Measurements from ENCODE around the gene LGMN. TPM values are rescaled to one million over a fixed set of nuclear protein-coding genes. Genes with fewer than 3 reads are reported as not detected.

LGMN gene
- total RNA-seq, 2 donors from 2014 or later: 89.7 to 119 TPM

DNA sequence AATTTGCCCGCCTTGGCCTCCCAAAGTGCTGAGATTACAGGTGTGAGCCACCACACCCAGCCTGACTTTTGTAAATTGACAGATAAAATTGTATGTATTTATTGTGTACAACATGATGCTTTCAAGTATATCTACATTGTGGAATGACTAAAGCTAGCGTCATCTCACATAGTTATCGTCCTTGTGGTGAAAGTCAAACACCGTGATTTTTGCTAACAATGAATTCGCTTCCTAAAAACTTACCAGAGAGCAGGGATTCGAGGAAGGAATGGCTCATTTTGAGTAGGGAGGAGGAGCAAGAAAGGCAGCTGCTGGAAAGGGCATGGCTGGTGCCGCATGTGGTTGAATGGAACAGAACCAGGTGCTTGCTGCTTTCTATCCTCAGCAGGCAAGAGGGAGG lies 85.4 kb downstream of the LGMN start:
- ATAC-seq: no peak

DNA sequence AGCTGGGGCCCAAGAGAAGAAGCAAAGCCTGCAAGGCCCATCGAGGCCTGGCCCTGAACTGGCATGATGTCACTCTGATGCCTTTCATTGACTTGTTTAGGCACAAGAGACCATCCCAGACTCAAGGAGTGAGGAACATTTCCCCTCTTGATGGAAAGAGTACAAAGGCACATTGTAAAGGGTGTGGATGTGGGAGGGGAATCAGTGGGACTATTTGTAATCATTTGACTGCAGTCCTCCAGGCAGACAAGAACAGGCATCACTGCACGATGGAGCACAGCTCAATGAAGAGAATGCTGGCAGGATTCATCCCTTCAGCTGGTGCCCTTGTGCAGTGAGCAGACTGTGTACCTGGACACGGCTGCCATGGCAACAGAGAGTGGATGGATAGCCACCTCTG lies 87.9 kb downstream of the LGMN start:
- intact Hi-C loops (cut with DNase I): no loop called here
- ATAC-seq (no peak), DNase-seq (no peak)

More for the DNA sequence above, 85.4 kb downstream of the LGMN start:
- no peak for DNase-seq
- intact Hi-C loops (cut with DNase I): no loop called here

DNA sequence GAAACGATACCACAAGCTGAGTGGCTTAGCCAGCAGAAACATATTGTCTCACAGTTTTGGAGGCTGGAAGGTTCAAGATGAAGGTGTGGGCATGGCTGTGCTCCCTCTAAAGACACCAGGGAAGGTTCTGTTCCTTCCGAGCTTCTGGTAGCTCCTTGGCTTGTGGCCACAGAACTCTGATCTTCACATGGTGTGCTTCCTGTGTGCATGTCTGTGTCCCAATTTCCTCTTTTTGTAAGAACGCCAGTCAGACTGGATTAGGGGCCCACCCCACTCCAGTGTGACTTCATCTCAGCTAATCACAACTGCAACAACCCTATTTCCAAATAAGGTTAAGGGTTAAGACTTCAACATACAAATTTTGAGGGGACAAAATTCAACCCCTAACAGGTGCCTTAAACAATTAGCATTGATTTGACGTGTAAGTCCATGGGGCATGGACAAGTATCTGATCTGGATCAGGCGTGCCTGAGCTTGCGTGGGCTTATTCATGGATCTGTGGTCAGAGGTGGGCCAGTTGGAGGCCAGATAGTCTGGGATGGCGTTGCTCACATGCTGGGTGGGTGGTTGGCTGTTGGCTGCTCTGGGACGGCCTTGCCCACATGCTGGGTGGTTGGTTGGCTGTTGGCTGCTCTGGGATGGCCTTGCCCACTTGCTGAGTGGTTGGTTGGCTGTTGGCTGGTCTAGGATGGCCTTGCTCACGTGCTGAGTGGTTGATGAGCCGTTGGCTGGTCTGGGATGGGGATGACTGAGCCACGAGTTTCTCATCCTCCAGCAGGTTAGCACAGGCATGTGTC lies 88.5 kb downstream of the LGMN start:
- ATAC-seq: peak; percentile 53 to 56
- intact Hi-C loops (cut with DNase I): no loop called here
- DNase-seq: peak; percentile 46

DNA sequence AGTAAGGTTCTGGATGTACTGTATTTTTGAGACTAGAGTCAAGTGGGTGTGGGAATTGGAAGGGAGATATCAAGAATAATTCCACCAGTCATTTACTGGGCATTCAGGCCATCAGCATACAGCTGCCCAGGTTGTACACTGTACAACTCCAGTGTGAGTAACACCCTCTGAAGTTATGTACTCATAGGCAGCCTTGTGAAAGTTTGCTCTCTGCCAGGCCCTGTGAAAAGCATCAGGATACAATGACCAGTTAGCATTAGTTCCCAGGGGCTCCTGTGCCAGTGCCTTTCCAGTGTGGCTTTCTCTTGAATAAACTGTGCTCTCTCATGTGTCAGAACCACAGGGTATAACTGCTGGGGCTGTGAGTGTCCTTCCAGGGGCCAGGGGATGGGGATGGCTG lies 89.7 kb downstream of the LGMN start:
- DNase-seq (no peak), ATAC-seq (no peak)
- intact Hi-C loops (cut with DNase I): no loop called here

DNA sequence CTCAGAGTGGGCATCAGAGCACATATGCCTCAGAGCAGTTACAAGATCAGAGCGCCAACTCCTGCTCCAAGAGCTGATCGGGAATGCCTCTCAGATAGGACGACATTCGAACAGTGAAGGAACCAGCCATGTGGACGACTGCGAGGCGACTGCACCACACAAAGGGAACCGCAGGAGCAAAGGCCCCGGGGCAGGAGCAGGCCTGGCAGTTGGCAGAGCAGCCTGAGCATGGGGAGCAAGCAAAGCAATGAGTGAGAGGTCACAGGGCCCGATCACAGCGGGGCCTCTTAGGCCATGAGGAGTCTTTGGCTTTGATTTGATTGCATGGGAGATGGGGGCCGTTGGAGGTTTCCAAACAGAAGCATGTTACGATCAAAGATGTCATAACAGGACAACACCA lies 90.3 kb downstream of the LGMN start:
- ATAC-seq (no peak), DNase-seq (no peak)
- intact Hi-C loops (cut with DNase I): no loop called here

DNA sequence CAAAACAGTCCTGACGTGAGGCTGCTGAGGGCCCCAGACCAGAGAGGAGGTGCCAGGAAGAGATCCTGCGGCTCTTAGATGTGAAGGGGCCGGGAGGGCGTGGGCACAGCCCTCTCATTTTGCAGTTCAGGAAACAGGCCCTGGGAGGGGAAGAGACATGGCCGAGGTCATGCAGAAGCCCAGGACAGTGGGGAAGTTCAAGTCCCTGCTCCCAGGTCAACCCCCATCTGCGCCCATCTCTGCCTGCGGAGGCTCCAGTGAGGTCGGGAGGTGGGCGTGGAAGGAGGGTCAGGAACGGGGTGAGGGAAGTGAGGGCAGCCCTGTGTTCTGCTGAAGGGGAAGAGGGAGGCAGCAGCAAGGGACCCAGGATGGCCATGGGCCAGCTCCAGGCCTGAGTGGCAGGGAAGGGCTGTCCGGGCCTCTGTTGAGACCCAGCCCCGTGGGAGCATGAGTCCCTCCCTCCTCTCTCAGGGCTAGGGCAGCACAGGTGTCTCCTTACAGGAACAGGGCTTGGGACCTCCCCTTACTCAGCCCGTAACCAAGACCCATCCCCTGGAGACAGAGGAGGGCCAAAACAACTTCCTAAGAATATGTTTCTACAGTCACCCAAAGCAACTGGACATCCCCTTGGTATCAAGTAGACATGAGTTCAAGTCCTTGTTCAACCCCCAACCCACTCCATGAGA lies 90.8 kb downstream of the LGMN start:
- ATAC-seq (peak; percentile 51 to 67), DNase-seq (peak; percentile 68)
- intact Hi-C loops (cut with DNase I): no loop called here

DNA sequence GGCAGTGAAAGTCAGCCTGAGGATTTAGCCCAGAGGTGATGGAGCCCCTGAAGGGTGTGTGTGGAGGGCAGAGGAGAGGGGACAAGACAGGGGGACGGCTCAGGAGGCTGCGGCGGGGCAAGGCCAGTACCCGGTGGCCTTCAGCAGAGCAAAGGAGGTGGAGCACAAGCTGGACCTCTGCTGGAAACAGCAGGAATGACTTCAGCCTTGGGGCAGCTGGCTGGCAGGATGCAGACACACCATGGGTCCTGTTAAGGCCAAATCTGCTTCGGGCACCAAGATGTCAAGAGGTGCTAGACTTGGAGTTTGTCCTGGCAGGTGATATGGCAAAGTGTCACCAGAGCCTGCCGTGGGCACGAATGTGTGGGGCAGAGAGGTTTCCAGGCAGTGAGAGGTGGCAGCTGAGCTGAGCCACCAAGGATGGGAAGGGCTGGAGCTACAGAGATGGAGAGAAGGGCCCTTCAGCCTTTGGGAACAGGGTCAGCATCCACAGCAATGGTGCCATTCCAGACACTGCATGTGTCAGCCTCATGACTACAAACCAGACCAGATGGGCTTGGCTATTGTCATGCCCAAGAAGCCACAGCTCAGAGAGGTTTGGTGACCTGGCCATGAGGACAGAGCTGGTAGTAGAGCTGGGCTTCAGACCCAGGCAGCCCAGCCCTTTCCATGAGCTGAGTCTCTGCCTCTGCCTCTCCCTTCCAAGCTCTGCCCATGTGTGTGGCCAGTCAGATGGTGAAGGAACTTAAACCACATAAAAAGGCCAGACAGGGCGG lies 91.9 kb downstream of the LGMN start:
- ATAC-seq (no peak), DNase-seq (no peak)
- intact Hi-C loops (cut with DNase I): no loop called here

DNA sequence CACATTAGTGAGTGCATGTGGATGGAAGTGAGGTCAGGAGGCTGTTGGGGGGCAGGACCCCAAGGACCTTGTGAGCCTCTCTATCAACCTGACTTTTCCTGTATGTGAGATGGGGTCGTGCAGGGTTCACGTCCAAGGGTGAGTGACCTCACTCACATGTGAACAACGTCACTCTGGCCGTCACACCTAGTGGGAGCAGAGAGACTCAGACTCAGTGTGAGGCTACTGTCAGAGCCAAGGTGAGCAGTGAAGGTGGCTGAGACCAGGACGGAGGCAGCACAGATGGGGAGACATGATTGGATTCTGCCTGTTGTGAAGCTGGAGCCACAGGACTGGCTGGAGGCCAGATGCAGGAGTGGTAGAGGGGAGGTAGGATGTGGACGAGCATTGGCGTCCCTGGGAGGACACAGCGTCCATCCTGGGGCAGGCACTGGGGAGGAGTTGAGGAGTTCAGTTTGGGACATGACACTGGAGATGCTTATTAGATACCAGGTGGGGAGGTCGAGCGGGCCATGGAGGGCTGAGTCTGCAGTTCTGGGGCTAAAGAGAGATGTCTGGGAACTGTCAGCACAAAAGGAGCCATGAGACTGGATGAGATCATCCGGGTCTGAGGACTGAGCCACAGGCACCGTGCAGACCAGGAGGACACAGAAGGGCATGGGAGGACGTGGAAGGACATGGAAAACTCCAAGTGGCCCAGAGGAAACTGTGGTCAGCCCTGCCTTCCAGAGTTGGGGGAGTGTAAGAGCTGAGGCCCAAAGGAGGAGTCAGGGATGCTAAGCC lies 92.8 kb downstream of the LGMN start:
- intact Hi-C loops (cut with DNase I): no loop called here
- peak in 1 of 2 donors; percentile 5 for ATAC-seq

DNA sequence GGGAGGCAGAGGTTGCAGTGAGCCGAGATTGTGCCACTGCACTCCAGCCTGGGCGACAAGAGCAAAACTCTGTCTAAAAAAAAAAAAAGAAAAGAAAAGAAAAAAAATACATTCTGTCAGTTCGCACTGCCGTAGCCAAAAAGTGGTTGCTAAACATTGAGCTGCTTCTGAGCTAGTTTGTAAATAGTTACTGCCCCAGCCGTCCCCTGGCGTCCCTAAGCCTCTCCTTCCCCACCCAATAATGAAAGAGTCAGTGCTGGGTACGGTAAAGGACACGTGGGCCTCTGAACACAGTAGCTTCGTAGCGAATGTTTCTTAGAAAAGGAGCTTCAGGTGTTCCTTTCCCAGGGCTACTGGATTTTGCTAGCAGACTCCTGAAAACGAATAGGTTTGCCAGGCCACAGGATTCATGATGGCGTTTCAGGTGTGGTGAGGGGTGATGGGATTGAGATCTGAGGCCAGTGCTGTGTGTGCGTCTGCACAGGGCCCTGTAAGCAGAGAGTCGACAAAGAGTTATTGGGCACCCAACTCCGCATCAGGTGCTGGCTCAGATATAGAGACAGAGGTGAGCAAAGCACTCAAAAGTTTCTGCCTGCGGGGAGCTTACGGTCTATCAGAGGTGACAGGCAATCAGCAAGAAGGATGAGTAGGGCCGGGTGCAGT lies 94.1 kb downstream of the LGMN start:
- DNase-seq (no peak), ATAC-seq (no peak)
- intact Hi-C loops (cut with DNase I): no loop called here

More for the DNA sequence above, 92.8 kb downstream of the LGMN start:
- no peak for DNase-seq

Other genes with a start within 250 kb of the LGMN start
- 10 to 100 TPM; 19.1 to 19.9 TPM for gene RIN3, start 234.8 kb downstream of the LGMN start, total RNA-seq
- 10 to 100 TPM; 19.9 to 30.5 TPM for gene GOLGA5, start 45.7 kb upstream of the LGMN start, total RNA-seq
- gene CHGA, start 174.5 kb upstream of the LGMN start, total RNA-seq: not detected

All from left cardiac atrium (tissue), 4 donors.